Peyer's patch (tissue), 4 donors: ENCODE results near the gene PTEN. TPM values are rescaled to one million over a fixed set of nuclear protein-coding genes. Genes with fewer than 3 reads are reported as not detected.

ENCODE experiments used
- DNase-seq, 3 donors: peaks; one replicate each; pipeline ENCODE4 v3.0.0-alpha.2; 2017 to 2019
- H3K27ac ChIP-seq, 4 donors: fragments of 200-600 bp; sonication (generic); one replicate each; pipeline ENCODE4 v1.5.1; 2016 to 2019
- H3K27me3 ChIP-seq, 2 donors: fragments of 200-600 bp; sonication (generic); one replicate each; pipeline ENCODE4 v1.5.1; 2019
- H3K36me3 ChIP-seq, 3 donors: fragments of 200-600 bp; sonication (generic); one replicate each; pipeline ENCODE4 v1.5.1; 2016 to 2019
- H3K4me1 ChIP-seq, 4 donors: fragments of 200-600 bp; sonication (generic); one replicate each; pipeline ENCODE4 v1.5.1; 2016 to 2019
- H3K4me3 ChIP-seq, 4 donors: fragments of 200-600 bp; sonication (generic); 1 replicate in 3 of 4; 2 replicates in 1 of 4; pipeline ENCODE4 v1.5.1; 2016 to 2019; ENCODE audit warnings: mild to moderate bottlenecking in 1 of 4
- H3K9me3 ChIP-seq, 4 donors: fragments of 200-600 bp; sonication (generic); one replicate each; pipeline ENCODE4 v1.5.1; 2016 to 2019; ENCODE audit warnings: mild to moderate bottlenecking in 1 of 4
- POLR2A ChIP-seq, 2 donors: fragments of 450-650 bp; IDR thresholded peaks; one replicate each; pipeline ENCODE4 v1.5.1; 2017; ENCODE audit warnings: antibody characterized with exemption in 2 of 2, mild to moderate bottlenecking in 2 of 2, moderate library complexity in 2 of 2
- total RNA-seq, 4 donors: library from RNA; depleted of rRNA; stranded (reverse); fragments of >200 nt; gene quantifications; one replicate each; pipeline ENCODE4 v1.1.0, GENCODE V29; 2016
- TF ChIP-seq, protein P1 (sequence below), 6 experiments: fragments of 450-650 bp in 4 of 6; fragments of 200-600 bp in 2 of 6; sonication (generic) in 1 of 6; IDR thresholded peaks; one replicate each; pipeline ENCODE4 v1.5.1; 2017 to 2019; ENCODE audit warnings: antibody characterized with exemption in 6 of 6, mild to moderate bottlenecking in 3 of 6, moderate library complexity in 1 of 6

Gene PTEN
- total RNA-seq, 4 donors from 2014 or later, result 107 to 146 (median 125) TPM

DNA sequence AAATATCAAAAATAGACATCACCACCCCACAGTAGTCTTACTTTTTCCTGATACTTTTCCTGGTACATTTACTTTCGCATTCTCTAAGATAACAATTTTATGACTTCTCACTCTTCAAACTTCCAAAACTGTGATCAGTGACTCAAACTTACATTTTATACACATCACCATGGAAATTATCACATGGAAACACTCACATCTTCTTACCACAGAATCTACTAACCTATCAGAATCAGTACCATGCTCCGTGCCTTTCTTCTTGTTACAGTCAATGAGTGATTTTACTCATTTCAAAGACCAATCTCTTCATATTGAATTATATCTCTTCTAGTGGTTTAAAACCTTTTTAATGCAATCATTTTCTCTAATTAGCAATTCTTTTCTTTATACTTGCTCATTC lies 120.3 kb downstream of the PTEN start:
- TF ChIP-seq, protein P1, sequence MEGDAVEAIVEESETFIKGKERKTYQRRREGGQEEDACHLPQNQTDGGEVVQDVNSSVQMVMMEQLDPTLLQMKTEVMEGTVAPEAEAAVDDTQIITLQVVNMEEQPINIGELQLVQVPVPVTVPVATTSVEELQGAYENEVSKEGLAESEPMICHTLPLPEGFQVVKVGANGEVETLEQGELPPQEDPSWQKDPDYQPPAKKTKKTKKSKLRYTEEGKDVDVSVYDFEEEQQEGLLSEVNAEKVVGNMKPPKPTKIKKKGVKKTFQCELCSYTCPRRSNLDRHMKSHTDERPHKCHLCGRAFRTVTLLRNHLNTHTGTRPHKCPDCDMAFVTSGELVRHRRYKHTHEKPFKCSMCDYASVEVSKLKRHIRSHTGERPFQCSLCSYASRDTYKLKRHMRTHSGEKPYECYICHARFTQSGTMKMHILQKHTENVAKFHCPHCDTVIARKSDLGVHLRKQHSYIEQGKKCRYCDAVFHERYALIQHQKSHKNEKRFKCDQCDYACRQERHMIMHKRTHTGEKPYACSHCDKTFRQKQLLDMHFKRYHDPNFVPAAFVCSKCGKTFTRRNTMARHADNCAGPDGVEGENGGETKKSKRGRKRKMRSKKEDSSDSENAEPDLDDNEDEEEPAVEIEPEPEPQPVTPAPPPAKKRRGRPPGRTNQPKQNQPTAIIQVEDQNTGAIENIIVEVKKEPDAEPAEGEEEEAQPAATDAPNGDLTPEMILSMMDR (IDR thresholded peaks at IDR 0.05), result no peak
- no peak for TF ChIP-seq POLR2A (IDR thresholded peaks at IDR 0.05)
- no peak overlapping the region for H3K27ac ChIP-seq
- DNase-seq, result no peak
- no peaks in the 10 kb centered on the region for H3K36me3 ChIP-seq
- no peaks in the 10 kb centered on the region for H3K4me1 ChIP-seq
- H3K27me3 ChIP-seq, result no peaks in the 10 kb centered on the region
- H3K9me3 ChIP-seq, result no peaks in the 10 kb centered on the region
- no peak overlapping the region for H3K4me3 ChIP-seq

DNA sequence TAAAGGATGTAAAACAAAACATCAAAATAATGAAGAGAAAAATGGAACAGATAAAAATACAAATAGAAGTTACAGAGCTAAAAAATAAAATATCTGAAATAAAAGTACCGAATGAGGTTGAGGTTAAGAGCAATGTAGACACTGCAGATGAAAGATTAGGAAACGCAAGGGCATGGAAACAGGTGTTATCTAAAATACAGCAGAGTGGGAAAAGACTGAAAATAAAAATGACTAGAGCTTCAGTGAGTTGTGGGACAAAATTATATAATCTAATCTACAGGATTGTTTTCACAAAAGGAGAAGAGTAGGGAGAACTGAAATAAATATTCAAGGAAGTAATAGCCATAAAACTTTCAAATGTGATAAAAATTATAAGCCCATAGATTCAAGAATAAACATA lies 123.8 kb downstream of the PTEN start:
- Histone ChIP-seq H3K36me3 (no peaks in the 10 kb centered on the region), H3K4me3 (no peak overlapping the region), H3K4me1 (no peaks in the 10 kb centered on the region), H3K27me3 (no peaks in the 10 kb centered on the region), H3K9me3 (no peaks in the 10 kb centered on the region), H3K27ac (no peak overlapping the region)
- DNase-seq, result no peak
- TF ChIP-seq, protein P1 (IDR thresholded peaks at IDR 0.05), result no peak
- no peak for TF ChIP-seq POLR2A (IDR thresholded peaks at IDR 0.05)

GRCh38 chr10:87991946-87992345 lies 128.5 kb downstream of the PTEN start:
- Histone ChIP-seq H3K27ac (no peak overlapping the region), H3K9me3 (no peaks in the 10 kb centered on the region), H3K4me3 (no peak overlapping the region), H3K27me3 (no peaks in the 10 kb centered on the region), H3K4me1 (no peaks in the 10 kb centered on the region), H3K36me3 (no peaks in the 10 kb centered on the region)
- TF ChIP-seq, protein P1 (IDR thresholded peaks at IDR 0.05), result no peak
- TF ChIP-seq POLR2A (IDR thresholded peaks at IDR 0.05), result no peak
- no peak for DNase-seq

DNA sequence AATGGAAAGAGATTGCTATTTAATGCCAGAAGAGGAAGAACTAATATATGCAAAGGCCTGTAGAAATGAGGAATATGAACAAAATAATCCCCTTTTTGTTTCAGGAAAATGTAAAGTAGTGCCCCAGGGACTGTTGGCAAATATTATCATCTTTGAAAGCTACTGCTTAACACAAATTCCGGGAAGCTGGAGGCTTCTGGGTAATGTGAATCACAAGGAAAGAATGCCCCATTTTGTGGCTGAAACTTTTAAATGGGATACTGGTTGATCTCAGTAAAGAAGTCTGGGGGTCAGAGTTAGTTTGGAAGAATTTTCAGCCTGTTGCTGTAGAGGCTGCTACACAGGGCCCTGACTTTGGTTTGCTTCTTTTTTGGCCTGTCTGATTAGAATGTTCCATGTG lies 141.0 kb downstream of the PTEN start:
- Histone ChIP-seq H3K27me3 (no peaks in the 10 kb centered on the region), H3K9me3 (no peaks in the 10 kb centered on the region), H3K4me3 (no peak overlapping the region), H3K4me1 (no peaks in the 10 kb centered on the region), H3K36me3 (no peaks in the 10 kb centered on the region), H3K27ac (no peak overlapping the region)
- no peak for DNase-seq
- TF ChIP-seq POLR2A (IDR thresholded peaks at IDR 0.05), result no peak
- TF ChIP-seq, protein P1 (IDR thresholded peaks at IDR 0.05), result no peak

DNA sequence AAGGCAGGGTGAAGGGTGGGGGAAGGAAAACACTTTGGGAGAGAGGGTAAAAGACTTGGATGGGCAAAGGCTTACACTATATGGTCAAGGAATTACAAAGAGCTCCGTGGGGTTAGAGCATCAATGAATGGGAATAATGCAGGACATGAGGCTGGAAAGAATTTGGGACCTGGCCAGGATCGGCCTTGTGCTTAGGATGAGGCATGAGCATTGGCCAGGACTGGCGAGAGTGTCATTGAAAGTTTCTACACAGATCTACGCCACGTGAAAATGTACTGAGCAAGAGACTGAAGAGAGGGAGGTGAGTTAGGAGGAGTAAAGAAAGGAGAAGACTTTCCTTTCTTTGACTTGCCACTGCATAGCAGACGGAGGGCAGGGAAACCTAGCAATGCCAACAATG lies 142.8 kb downstream of the PTEN start:
- no peak overlapping the region for H3K27ac ChIP-seq
- no peaks in the 10 kb centered on the region for H3K9me3 ChIP-seq
- DNase-seq, result no peak
- TF ChIP-seq, protein P1 (IDR thresholded peaks at IDR 0.05), result no peak
- no peak for TF ChIP-seq POLR2A (IDR thresholded peaks at IDR 0.05)
- no peaks in the 10 kb centered on the region for H3K27me3 ChIP-seq
- H3K36me3 ChIP-seq, result no peaks in the 10 kb centered on the region
- H3K4me1 ChIP-seq, result no peaks in the 10 kb centered on the region
- H3K4me3 ChIP-seq, result no peak overlapping the region

GRCh38 chr10:88008866-88009470 lies 145.5 kb downstream of the PTEN start:
- H3K36me3 ChIP-seq, result no peaks in the 10 kb centered on the region

More at GRCh38 chr10:88008866-88009470, 145.5 kb downstream of the PTEN start:
- H3K27ac ChIP-seq, result no peak overlapping the region
- no peaks in the 10 kb centered on the region for H3K4me1 ChIP-seq
- H3K4me3 ChIP-seq, result no peak overlapping the region
- TF ChIP-seq POLR2A (IDR thresholded peaks at IDR 0.05), result no peak
- TF ChIP-seq, protein P1 (IDR thresholded peaks at IDR 0.05), result no peak
- H3K27me3 ChIP-seq, result no peaks in the 10 kb centered on the region
- DNase-seq, result no peak
- H3K9me3 ChIP-seq, result no peaks in the 10 kb centered on the region
